Ecto neural progenitor cell (in vitro differentiated cells): ENCODE measurements around the gene ITGA3.
A peak's percentile ranks its signal among the peaks of the same experiment; 100 is the strongest.

Experiments used
- DNase-seq: peaks from one replicate; pipeline ENCODE4 v3.0.0-alpha.2; 2018; ENCODE audit warnings: low spot score

ITGA3 gene

DNA sequence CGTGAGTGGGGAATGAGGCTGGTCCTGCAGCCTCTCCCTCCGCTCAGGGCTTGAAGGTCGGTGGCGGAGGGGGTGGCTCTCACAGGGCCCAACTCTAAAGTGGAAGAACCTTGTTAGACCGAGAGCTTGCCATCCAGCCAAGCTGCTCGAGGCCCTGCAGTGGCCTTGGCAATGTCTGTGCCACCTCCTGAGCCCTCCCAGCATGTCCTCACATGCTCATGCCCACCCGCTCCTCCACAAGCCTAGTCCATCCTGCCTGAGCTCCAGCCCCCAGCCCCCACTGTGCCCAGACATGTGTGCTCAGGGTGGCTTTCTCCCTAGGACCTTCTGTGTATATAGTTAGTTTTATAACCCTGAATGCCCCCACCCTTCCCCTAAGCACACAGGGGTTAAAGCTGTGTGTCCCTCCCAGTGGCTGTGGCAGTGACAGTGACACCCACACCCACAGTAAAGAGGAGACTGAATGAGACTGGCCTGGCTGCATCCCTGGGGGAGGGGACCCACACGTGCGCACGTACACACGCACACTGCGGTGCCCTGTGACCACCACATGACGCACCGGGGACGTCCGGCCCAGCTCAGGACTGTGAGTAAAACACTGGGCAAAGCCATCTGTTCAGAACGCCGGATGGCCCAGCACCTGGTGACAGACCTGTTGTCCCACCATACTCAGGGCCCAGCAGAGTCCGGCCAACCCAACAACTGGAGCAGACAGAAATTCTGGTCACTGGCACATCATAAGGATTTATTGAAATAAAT is 54.9 kb downstream of the ITGA3 start:
- DNase-seq, result no peak

GRCh38 chr17:50111673-50112655 is 56.1 kb downstream of the ITGA3 start:
- peak; percentile 86 for DNase-seq

DNA sequence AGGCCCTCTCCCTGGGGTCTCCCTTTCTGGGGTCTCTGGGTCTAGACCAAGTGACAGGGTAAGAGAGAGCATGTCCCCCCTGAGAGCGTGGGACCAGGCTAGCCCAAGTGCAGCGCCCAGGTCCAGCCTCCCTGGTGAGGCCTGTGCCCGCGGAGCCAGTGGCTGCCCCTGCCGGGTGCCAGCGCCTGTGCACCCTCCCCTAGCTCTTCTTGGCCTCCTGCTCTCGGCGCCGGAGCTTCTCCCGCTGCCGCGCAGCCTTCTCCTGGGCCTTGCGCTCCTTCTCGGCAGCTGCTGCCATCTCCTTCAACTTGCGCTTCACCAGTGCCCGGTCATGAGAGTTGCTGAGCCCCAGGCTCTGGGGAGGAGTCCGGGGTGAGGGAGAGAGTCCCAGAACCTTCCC is 56.8 kb downstream of the ITGA3 start:
- DNase-seq, result no peak

GRCh38 chr17:50113624-50114320 is 57.9 kb downstream of the ITGA3 start:
- no peak for DNase-seq

GRCh38 chr17:50114401-50114800 is 58.5 kb downstream of the ITGA3 start:
- no peak for DNase-seq

GRCh38 chr17:50114849-50115357 is 59.0 kb downstream of the ITGA3 start:
- DNase-seq, result no peak

GRCh38 chr17:50115756-50116155 is 59.8 kb downstream of the ITGA3 start:
- no peak for DNase-seq

DNA sequence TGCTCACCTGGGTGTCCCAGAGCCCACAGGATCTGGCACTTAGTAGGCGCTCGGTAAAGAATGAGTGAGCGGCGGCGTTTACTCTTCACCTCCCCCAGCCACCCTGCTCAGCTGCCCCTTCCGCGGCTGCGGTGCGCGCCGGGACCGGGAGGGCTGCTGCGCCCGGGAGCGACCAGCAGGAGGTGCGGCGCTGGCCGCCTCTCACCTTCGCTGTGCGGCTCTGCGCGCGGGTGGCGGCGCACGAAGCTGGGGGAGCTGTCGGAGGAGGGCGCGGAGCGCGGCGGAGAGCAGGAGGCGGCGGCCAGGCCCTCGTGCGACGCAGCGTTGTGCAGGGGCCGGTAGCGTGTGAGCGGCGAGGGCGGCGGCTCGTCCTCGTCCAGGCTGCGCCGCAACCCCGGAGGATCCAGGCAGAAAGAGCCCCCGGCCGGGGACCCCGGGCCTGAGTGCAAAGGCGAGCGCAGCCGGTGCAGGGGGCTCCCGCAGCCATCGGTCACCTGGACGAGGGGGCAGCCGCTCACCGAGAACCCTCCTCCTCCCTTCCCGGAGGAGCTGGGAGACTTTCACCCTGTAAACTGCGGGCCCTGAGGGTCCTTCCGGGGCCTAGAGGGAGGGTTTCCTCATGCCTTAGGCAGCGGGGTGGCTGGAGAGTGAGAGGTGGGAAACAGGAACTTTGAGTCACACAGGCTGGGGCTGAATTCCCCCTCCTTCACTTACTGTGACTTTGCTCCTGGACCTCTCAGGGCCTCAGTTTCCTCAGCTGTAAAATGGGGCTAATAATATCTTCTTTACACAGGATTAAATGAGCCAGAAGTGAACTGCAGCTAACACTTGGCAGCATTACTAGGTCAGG is 61.5 kb downstream of the ITGA3 start:
- peak; percentile 92 for DNase-seq

DNA sequence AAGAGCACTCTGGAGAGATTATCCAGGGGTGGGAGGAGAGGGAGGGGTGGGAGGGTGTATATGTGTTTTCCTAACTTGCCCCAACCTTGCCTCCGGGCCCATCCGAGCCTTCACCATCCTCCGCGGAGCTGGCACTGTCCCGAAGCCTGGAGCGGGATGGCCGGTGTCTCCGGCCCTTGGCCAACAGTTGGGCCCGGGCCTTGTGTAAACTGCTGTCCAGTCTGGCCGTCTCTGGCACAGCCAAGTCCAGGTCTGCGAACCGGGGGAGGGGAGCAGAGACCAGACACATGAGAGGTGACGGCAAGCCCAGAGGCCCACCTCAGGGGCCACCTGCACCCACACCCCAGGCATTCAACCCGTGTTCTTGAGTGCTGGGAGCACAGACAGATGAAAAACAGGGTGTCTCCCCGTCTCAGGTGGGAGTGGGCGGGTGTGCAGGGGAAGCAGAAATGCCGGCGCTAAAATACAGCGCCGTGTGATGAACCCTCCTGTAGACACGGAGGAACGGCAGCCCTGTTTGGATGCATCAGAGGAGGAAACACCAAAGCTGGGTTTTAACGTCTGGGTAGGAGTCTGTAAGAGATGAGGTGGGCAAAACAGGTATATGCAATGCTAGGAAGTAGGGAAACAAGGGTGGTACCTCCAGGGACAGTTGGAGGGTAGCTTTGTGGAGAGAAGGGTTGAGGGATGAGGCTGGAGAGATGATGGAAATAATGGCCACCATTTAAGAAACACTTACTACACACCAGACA is 62.3 kb downstream of the ITGA3 start:
- no peak for DNase-seq

GRCh38 chr17:50118828-50119218 is 62.9 kb downstream of the ITGA3 start:
- DNase-seq, result no peak

GRCh38 chr17:50120475-50121253 is 64.8 kb downstream of the ITGA3 start:
- no peak for DNase-seq

GRCh38 chr17:50122945-50123344 is 67.0 kb downstream of the ITGA3 start:
- no peak for DNase-seq

GRCh38 chr17:50123649-50124349 is 67.9 kb downstream of the ITGA3 start:
- no peak for DNase-seq

- no peak for DNase-seq
These were observed 69.6 kb downstream of the ITGA3 start for GRCh38 chr17:50125420-50125997.

DNA sequence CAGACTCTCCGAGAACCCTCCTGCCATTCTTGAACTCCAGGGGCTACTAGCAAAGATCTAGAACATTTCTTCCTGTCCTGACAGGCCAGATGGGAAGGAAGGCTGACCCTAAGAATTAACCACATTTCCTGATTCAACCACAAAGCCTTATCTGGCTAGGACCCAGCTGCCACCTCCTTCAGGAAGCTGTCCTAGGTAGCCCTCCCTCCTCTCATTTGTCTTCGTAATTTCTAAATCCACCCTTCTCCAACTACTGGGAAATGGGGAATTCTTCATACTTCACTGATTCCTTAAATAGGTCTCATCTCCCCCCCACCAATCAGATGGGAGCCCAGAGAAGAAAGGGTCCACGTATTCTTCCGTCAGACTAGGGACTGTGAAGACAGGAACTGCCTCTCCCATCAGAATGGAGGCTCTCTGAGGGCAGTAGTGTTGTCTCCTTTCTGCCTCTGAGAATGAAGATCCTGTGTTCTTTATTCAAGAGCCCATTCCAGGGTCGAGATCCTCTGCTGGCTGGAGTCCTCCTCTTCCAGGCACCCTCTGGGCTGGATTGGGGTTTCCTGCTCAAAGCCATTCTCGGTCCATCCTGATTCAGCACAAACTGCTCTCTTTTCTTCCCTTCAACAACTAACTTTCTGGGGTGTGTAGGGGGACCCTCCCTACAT is 71.9 kb downstream of the ITGA3 start:
- DNase-seq, result no peak

GRCh38 chr17:50128441-50129352 is 72.8 kb downstream of the ITGA3 start:
- DNase-seq, result peak; percentile 78

DNA sequence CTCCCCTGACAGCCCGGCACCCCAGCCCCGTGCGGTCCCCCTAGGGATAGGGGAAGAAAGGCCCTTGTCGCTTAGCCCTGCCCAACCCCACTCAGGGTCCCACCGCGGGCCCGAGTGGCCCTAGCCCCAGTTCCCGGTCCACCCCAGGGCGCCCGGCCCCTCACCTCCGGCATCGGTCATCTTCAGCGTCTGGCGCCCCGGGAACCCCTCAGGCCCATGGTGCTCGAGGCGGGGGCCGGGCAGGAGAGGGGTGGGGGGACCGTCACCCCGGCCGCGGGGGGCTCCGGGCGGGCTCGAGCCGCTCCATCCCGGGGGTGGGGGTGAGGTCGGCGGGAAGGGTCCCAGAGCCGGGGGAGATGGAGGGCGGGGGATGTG is 73.4 kb downstream of the ITGA3 start:
- no peak for DNase-seq
